Measurements from ENCODE around the gene DIP2B.
A peak's percentile ranks its signal among the peaks of the same experiment; 100 is the strongest.

The DIP2B gene

GRCh38 chr12:50584135-50584534, 79.3 kb downstream of the DIP2B start:
- DNase-seq: no peak

- DNase-seq: no peak
These were observed 85.1 kb downstream of the DIP2B start for GRCh38 chr12:50589650-50590435.

- no peak for DNase-seq
These were observed 86.1 kb downstream of the DIP2B start for GRCh38 chr12:50590869-50591268.

- no peak for DNase-seq
These were observed 90.9 kb downstream of the DIP2B start for GRCh38 chr12:50595667-50596066.

GRCh38 chr12:50597200-50598195, 92.7 kb downstream of the DIP2B start:
- DNase-seq: peak; percentile 22

GRCh38 chr12:50598321-50598862, 93.6 kb downstream of the DIP2B start:
- DNase-seq: no peak

- DNase-seq: no peak
These were observed 94.7 kb downstream of the DIP2B start for GRCh38 chr12:50599366-50600095.

GRCh38 chr12:50600364-50600763, 95.6 kb downstream of the DIP2B start:
- no peak for DNase-seq

GRCh38 chr12:50603817-50604639, 99.2 kb downstream of the DIP2B start:
- DNase-seq: no peak

- DNase-seq: no peak
These were observed 99.8 kb downstream of the DIP2B start for GRCh38 chr12:50604640-50604920.

GRCh38 chr12:50606675-50607375, 102.0 kb downstream of the DIP2B start:
- no peak for DNase-seq

GRCh38 chr12:50609292-50609874, 104.6 kb downstream of the DIP2B start:
- no peak for DNase-seq

GRCh38 chr12:50610171-50610570, 105.4 kb downstream of the DIP2B start:
- no peak for DNase-seq

GRCh38 chr12:50611021-50611744, 106.4 kb downstream of the DIP2B start:
- no peak for DNase-seq

- DNase-seq: no peak
These were observed 108.1 kb downstream of the DIP2B start for GRCh38 chr12:50612882-50613281.

- DNase-seq: no peak
These were observed 108.7 kb downstream of the DIP2B start for GRCh38 chr12:50613463-50613862.

- no peak for DNase-seq
These were observed 109.5 kb downstream of the DIP2B start for GRCh38 chr12:50614167-50614759.

GRCh38 chr12:50615145-50615906, 110.5 kb downstream of the DIP2B start:
- DNase-seq: no peak

GRCh38 chr12:50615907-50616296, 111.1 kb downstream of the DIP2B start:
- no peak for DNase-seq
